ENCODE measurements around the gene DDX10.

Gene DDX10

DNA sequence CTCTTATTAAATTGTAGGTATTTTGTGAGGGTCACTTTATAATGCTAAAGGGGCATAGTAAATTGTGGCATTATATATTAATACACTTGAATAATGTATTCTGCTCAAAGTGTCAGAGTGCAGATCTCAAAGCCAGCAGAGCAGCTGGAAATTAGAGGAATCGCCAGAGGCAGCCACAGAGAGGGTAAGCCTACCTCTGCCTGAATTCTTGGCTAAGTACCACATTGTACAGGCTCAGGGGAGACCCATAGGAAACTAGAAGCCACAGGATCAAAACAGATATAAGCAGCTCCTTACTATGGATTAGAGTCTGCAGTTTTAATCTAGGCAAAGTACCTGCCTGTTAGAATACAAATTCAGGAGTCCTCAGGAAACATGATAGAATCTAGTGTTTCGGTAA is 249.3 kb downstream of the DDX10 start:
- no peak for DNase-seq

DNA sequence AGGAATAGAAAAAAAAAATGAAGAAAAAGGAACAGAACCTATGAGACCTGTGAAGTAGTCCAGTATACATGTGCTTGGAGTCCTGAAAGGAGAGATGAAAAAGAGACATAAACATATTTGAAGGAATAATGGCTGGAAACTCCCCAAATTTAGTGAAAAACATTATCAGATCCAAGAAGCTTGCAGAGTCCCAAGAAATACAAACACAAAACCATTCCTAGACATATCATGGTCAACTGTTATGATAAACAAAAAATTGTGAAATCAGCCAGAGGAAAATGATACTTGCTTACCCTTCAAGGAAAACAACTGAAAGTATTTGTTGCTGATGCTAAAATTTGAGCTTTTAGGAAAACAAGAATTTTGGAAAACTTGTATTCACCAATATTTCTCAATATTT is 250.1 kb downstream of the DDX10 start:
- DNase-seq: no peak

DNA sequence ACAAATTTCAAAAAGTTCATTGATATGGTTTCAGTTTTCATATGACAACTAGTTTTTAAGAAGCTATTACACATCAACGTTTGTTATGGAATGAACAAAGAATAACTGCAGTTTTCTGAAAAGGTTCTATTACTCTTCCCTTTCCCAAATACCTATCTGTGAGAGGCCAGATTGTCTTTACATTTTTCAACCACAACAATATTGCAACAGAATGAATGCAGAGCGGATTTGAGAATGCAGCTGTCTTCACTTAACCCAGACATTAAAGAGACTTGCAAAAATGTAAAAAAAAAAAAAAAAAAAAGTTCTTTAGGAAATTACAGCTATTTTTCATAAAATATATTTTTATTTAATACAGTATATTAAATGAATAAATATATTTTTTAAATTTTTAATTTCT is 250.8 kb downstream of the DDX10 start:
- DNase-seq: no peak

DNA sequence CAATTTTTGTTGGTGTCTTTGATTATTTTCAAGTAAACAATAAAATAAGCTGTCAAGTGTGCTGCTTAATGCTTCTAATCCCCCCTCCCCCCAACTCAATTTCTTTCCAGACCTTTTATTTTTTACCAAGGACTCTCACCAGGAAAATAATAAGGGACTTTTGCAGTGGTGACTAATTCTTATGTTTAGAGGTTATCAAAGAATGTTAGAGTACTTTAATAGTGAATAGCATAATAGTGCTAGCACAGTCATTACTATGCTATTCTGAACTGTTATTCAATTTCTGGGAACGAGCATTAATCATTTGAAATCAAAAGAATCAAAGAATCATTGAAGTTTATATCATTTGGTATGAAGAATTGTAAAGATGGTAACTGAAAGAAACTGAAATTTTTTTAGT is 251.4 kb downstream of the DDX10 start:
- DNase-seq: no peak

DNA sequence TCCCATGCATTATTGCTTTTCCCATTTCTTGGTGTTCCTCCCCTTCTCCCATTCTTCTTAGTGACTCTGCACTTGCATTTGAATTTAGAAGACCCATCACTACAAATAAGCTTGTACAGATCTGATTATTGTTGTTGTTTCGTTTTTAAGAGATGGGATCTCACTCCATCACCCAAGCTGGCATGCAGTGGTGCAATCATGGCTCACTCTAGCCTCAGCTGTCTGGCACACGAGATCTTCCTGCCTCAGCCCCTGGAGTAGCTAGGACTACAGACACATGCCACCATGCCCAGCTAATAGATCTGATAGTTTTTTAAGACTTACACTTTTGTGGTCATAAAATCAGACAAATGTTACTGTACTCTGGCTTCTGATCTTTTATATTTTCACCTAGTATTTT is 252.1 kb downstream of the DDX10 start:
- no peak for DNase-seq

DNA sequence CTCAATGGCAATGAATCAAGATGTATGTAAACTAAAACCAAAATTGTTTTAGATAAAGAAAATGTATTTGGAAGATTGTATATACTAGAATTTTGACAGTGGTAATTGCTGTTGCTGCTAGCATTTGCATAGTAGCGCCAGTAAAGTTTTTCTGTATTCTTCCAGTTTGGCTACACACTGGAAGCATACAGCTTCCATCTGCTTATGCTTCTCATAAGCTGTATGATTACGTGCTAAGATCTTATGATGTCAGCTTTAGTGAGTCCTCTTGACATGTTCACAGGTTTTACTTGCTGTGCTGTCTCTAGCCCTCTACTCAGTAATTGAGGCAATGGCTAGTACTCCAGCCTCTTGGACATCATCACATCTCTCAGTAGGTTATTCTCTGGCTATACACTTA is 256.3 kb downstream of the DDX10 start:
- DNase-seq: no peak

DNA sequence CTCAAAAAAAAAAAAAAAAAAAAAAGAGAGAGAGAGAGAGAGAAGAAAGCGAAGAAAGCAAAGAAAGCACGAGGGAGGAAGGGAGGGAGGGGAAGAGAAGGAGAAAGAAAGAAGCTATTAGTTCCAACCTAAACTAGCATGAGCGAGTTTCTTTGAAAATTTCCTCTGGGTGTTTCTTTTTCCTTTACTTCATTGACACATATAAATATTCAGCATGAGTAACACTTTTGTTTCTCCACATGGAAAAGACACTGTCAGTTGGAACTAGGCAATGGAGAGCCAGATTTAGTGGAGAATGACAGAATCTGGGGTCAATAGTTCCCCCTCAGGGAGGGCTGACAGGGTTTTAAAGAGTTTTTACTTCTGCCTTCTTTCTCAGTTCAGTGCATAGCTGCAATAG is 257.4 kb downstream of the DDX10 start:
- no peak for DNase-seq

DNA sequence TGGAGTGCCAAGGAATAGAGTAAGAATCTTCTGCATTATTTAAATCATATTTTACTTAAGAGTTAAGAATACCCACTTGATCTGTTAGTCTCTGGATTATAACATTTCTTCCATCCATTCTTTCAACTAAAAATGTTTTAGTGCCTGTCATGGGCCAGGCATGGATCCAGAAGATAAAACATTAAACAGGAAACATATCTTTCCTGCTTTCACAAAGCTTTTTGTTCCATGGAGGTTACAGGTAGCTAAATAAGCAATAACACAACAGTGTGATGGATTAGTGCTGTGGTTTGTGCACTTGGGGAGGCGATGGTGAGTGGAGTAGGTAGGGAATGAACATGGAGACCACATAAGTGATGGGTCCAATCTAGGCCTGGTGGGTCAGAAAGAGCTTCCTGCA is 258.5 kb downstream of the DDX10 start:
- DNase-seq: no peak

DNA sequence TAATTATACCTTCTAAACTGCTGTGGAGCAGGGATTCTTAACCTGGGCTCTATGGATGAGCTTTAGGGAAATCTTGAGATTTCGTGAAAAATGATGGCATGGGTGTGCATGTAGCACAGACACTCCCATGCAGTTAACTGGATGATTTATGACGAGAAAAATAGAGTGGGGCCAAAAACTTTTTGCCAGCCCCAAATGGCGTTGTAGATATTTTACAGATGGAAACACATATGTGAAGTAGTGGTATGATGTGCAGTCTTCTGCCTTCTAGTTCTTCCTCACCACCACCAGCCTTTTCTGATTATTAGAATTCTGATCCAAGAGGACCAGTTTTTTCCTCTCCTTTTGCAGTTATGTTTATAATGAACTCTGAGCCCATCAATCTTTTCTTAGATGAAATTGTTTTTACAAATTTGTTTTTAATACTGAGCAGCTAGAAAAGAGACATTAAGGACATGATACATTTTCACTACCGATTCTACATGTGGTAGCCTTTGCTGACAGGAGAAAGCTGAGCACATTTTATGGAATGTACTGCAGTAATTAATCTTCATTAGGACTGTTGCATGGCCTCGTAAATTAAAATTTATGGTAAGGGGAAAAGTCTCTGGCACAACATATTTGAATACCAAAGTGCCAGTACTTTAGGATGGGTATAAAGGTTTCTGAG is 261.4 kb downstream of the DDX10 start:
- DNase-seq: no peak

- DNase-seq: no peak
Measured at GRCh38 chr11:108926841-108927577, 262.1 kb downstream of the DDX10 start.

DNA sequence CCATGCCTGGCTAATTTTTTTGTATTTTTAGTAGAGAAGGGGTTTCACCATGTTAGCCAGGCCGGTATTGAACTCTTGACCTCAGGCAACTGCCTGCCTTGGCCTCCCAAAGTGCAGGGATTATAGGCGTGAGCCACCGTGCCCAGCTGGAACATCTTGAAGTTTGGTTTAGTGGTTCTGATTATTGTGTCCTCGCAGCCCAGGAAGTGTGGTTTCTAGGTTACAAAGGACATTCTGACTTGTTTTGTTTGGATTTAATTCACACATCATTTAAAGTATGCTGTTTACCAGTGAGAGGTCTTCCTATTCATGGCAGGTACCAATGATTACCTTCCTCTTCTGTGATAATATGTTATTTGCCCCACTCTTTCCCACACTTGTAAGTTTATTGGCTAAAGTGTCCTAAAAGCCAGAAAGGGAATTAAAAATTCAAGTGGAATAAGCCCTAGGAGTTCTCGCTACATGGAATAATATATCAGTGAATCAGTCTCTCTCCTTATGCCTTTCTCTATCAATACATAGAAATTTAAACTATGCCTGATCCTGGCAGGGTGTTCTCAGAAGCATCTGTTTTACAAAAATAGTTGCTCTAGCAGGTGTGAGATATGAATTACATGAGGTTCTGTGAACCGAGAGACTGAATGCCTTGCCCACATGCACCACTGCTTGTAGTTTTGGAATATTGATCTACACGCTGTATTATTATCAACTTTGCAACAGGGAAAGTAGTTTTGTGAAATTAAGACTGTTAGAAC is 263.1 kb downstream of the DDX10 start:
- no peak for DNase-seq

DNA sequence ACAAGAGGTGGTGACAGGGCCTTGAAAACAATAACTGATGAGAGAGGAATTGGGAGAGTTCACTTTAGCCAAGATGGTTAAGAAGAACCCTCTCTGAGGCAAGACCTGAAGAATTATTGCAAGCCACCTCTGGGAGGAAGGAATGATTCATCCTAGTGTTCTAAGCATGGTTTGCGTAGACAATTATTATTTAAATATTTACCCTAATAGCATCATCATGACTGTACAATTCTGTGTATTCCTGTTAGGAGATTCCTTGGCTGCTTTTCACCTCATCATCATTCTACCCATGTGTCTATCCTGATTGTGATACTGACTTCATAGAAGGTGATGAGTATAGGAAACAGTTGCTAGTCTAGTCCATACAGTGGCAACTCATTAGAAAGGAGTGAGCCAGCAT is 264.4 kb downstream of the DDX10 start:
- no peak for DNase-seq

DNA sequence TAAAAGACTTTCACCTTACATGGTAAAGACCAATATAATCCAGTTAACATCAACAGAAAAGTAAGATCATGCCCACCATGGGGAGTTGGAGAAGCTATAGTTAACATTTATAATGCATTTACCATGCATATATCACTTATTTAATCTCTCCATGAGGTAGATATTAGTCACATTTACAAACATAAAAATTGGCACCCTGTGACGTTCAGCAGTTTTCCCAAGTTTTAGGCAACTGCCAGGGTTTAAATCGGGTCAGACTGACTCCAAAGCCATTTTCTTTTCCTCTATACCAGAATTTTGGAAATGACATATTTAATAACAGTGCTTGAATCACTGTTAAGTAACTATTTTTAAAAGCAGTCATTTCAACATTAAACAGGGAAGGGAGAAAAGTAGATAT is 266.3 kb downstream of the DDX10 start:
- DNase-seq: no peak

DNA sequence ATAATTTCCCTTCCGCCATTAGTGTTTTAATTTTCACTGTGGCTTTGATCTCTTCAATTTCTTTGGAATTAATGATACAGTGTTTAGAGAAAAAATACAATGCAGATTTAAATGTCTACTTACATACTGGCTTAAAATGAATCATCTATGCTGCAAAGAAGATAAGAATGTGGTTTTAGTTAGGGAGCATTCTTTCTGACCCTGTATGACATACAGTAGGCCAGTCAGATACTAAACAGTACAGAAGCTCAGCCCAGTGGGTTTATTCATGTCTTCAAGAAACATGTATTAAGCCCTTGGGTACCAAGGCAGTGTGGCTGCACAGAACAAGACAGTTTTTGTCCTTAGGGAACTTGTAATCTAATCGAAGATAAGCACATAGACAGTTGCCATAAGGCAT is 268.8 kb downstream of the DDX10 start:
- DNase-seq: no peak

- DNase-seq: no peak
Measured at GRCh38 chr11:108934289-108934688, 269.4 kb downstream of the DDX10 start.

GRCh38 chr11:108934696-108935095 is 269.8 kb downstream of the DDX10 start:
- no peak for DNase-seq

DNA sequence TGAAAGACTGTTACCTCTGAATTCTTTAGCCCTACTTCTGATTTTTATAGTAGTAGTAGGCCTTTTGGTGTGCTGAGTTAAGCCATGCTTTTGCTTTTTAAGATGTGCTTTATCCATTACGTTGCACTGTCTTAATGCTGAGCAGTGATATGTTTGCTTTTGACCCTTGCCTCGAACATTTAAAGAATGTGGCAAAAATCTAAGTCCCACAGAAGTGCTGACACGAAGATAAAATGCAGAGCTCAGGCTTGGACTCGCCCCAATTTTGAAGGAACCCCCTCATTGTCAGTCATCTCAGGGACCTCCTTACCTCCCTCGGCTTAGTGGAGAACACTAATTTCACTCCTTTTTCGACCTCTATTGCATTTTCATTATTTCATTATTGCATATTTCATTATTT is 272.9 kb downstream of the DDX10 start:
- no peak for DNase-seq

DNA sequence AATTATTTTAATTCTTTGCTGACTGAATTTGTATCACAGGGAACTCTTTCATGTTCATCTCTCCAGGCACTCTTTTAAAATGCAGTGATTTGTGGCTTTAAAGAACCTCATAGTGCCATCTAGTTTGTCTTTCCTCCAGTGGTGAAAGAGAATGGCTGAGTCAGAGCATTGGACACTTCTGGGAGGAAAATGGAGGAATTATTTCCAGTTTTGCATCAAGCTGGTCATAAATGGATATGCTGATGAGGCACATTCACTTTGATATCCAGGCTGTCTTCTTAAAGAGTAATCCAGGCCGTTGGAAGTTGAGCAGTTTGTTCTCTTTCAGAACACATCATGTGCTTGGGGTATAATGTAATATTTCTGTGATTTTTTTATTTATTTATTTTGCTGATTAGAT is 273.7 kb downstream of the DDX10 start:
- DNase-seq: no peak

DNA sequence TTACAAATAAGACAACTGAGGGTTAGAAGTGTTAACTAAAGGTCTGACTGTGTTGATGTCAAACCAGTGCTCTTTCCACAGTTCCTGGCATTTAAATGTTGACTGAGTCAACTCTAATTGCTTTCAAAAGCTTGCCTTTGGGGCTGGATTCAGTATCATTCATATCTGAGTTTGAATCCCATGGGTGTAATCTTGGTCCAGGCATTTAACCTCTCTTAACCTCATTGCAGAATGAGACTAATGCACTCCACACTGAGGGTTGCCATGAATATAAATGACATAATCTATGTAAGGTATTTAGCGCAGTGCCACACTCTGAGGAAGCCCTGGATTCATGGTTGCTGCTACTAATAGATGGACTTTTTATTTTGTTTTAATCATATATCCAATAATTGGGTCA is 274.3 kb downstream of the DDX10 start:
- no peak for DNase-seq

DNA sequence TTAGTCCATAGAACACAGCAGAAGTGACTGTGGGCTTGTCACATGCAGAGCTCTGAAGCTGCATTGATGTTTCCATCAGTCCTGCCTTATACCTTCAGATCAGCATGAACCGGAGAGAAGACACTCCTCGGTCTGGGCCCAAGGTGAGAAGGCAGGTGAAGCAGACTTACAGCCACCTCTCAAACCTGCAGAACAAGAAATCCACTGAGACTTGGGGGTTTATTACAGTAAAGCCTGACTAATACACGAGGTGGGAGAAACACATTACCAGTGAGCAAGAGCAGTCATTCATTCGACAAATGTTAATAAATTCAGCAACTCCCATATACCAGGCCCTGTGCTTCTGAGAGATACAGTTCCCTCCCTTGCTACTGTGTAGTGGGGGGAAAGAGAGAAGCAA is 279.0 kb downstream of the DDX10 start:
- no peak for DNase-seq

DNA sequence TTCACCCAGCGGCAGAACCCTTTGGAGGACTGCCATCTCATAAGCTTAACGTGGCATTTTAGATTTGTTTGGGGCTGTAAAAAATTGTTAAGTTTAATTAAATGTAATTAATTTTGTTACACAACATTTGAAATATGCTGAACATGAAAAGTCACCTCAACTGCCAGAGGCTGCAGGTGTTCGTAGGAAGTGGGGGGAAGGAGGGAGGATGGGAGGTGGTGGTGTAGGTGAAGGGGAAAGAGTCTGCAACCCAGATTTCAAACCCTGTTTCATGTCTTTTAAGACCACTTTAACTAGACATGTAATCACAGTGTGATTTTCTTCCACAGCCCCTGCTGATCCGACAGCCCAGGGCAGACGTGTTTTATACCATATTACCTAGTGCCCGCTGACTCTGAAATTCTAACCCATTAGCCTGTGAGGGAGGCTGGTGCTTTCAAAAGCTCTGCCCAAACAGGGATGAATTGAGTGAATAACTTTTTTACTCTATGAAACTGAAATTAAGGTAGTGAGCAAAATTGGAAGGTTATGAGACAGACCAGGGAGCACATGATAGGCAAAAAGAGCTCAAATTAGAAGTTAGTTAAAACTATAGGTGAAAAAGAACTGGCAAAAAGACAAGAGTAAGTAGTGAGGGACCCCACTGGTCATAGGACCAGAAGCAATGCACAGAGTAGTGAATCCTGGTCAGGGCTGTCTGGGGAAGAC is 279.8 kb downstream of the DDX10 start:
- no peak for DNase-seq

DNA sequence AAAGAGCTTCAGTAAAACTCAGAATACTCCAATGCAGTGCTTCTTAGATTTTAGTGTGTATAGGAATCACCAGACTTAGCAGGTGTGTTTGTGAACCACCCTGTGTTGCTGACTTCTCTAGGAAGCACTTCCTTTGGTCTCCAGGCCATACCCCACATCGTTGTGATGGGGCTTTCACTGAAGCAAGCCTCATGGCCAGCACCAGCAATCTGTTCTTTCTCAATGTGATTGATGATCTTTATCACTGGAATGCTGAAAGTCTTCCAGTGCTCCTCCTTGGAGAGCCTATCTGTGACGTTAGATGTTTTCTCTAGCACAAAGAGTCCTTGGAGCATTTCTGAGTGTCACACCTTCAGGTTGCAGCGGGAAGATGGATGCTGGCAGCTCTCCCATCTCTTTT is 280.5 kb downstream of the DDX10 start:
- no peak for DNase-seq
